Measurements from ENCODE around the gene PTRH1. TPM values are rescaled to one million over a fixed set of nuclear protein-coding genes. Genes with fewer than 3 reads are reported as not detected.

PTRH1 gene
- total RNA-seq, 1 donor from 2014 or later: 13.9 TPM

- Histone ChIP-seq H3K9me3 (replicated peaks) (no peaks in the 10 kb centered on the region), H3K4me3 (no peak overlapping the region), H3K36me3 (peaks cover 22% of the 10 kb centered on the region), H3K4me1 (peaks cover 12% of the 10 kb centered on the region), H3K27me3 (ENCODE audit: low read depth) (no peaks in the 10 kb centered on the region), H3K27ac (replicated peaks) (no peak overlapping the region)
- no peak for TF ChIP-seq CTCF (IDR thresholded peaks at IDR 0.05; ENCODE audit: borderline replicate concordance)
- intact Hi-C loops (cut with micrococcal nuclease): no loop called here
- no peak for DNase-seq
These were observed 13.3 kb upstream of the PTRH1 start for GRCh38 chr9:127728808-127729207.

GRCh38 chr9:127726871-127727270 lies 11.4 kb upstream of the PTRH1 start:
- H3K27ac ChIP-seq (replicated peaks): no peak overlapping the region
- no peaks in the 10 kb centered on the region for H3K9me3 ChIP-seq (replicated peaks)
- H3K36me3 ChIP-seq: peaks cover 6% of the 10 kb centered on the region
- no peak overlapping the region for H3K4me3 ChIP-seq
- no peaks in the 10 kb centered on the region for H3K27me3 ChIP-seq (ENCODE audit: low read depth)
- intact Hi-C loops (cut with micrococcal nuclease): no loop called here
- no peak for DNase-seq
- H3K4me1 ChIP-seq: peaks cover 12% of the 10 kb centered on the region
- TF ChIP-seq CTCF (IDR thresholded peaks at IDR 0.05; ENCODE audit: borderline replicate concordance): no peak

GRCh38 chr9:127724012-127724411 lies 8.5 kb upstream of the PTRH1 start:
- no peak for TF ChIP-seq CTCF (IDR thresholded peaks at IDR 0.05; ENCODE audit: borderline replicate concordance)
- Histone ChIP-seq H3K27ac (replicated peaks) (peak overlapping the region; percentile 36), H3K9me3 (replicated peaks) (no peaks in the 10 kb centered on the region), H3K27me3 (ENCODE audit: low read depth) (no peaks in the 10 kb centered on the region), H3K36me3 (no peaks in the 10 kb centered on the region), H3K4me3 (peak overlapping the region; percentile 32), H3K4me1 (peaks cover 12% of the 10 kb centered on the region)
- DNase-seq: no peak
- intact Hi-C loops (cut with micrococcal nuclease): no loop called here

GRCh38 chr9:127723444-127723843 lies 8.0 kb upstream of the PTRH1 start:
- no peaks in the 10 kb centered on the region for H3K27me3 ChIP-seq (ENCODE audit: low read depth)
- no peaks in the 10 kb centered on the region for H3K36me3 ChIP-seq
- TF ChIP-seq CTCF (IDR thresholded peaks at IDR 0.05; ENCODE audit: borderline replicate concordance): no peak
- H3K27ac ChIP-seq (replicated peaks): no peak overlapping the region
- intact Hi-C loops (cut with micrococcal nuclease): no loop called here
- peaks cover 12% of the 10 kb centered on the region for H3K4me1 ChIP-seq
- no peak overlapping the region for H3K4me3 ChIP-seq
- H3K9me3 ChIP-seq (replicated peaks): no peaks in the 10 kb centered on the region
- no peak for DNase-seq

GRCh38 chr9:127723013-127723412 lies 7.5 kb upstream of the PTRH1 start:
- no peaks in the 10 kb centered on the region for H3K9me3 ChIP-seq (replicated peaks)
- no peaks in the 10 kb centered on the region for H3K36me3 ChIP-seq
- H3K27me3 ChIP-seq (ENCODE audit: low read depth): no peaks in the 10 kb centered on the region
- no peak overlapping the region for H3K27ac ChIP-seq (replicated peaks)
- DNase-seq: no peak
- no peak overlapping the region for H3K4me3 ChIP-seq
- H3K4me1 ChIP-seq: peaks cover 15% of the 10 kb centered on the region
- TF ChIP-seq CTCF (IDR thresholded peaks at IDR 0.05; ENCODE audit: borderline replicate concordance): no peak
- intact Hi-C loops (cut with micrococcal nuclease): no loop called here

All from left ventricle myocardium inferior (tissue), 1 donor.